Osteocyte (in vitro differentiated cells): ENCODE data around the gene MOGAT3. TPM values are rescaled to one million over a fixed set of nuclear protein-coding genes. Genes with fewer than 3 reads are reported as not detected.

ENCODE experiments used
- DNase-seq: peaks from one replicate; pipeline ENCODE4 v3.0.0; 2021; ENCODE audit warnings: mixed read lengths; ENCODE audit not compliant: unreplicated experiment; ENCODE audit errors: extremely low spot score
- H3K27ac Mint-ChIP-seq: one replicate; pipeline ENCODE4 v1.8.0; 2021; ENCODE audit warnings: mild to moderate bottlenecking, mixed read lengths; ENCODE audit not compliant: unreplicated experiment
- H3K27me3 Mint-ChIP-seq: one replicate; pipeline ENCODE4 v1.8.0; 2021; ENCODE audit warnings: mixed read lengths; ENCODE audit not compliant: unreplicated experiment
- H3K36me3 Mint-ChIP-seq: one replicate; pipeline ENCODE4 v1.8.0; 2021; ENCODE audit warnings: mixed read lengths; ENCODE audit not compliant: unreplicated experiment
- H3K4me1 Mint-ChIP-seq: one replicate; pipeline ENCODE4 v1.8.0; 2021; ENCODE audit warnings: mixed read lengths; ENCODE audit not compliant: unreplicated experiment
- H3K4me3 Mint-ChIP-seq: one replicate; pipeline ENCODE4 v1.8.0; 2021; ENCODE audit warnings: mild to moderate bottlenecking, moderate library complexity, mixed read lengths; ENCODE audit not compliant: unreplicated experiment
- H3K9me3 Mint-ChIP-seq: one replicate; pipeline ENCODE4 v1.8.0; 2021; ENCODE audit warnings: mixed read lengths; ENCODE audit not compliant: unreplicated experiment
- long read RNA-seq: library from polyadenylated mRNA; unstranded; transcript quantifications from one replicate; pipeline ENCODE4 v2.0.0, GENCODE V29; 2021
- total RNA-seq: library from RNA; stranded (reverse); gene quantifications from 2 replicates; pipeline ENCODE4 v1.2.1, GENCODE V29; 2021
- TF ChIP-seq, protein P1 (sequence below): fragments of 200-600 bp; sonication (generic); IDR thresholded peaks from 2 replicates; pipeline ENCODE4 v1.5.0; 2021; ENCODE audit warnings: antibody characterized with exemption, mild to moderate bottlenecking, moderate library complexity

MOGAT3 gene, protein sequence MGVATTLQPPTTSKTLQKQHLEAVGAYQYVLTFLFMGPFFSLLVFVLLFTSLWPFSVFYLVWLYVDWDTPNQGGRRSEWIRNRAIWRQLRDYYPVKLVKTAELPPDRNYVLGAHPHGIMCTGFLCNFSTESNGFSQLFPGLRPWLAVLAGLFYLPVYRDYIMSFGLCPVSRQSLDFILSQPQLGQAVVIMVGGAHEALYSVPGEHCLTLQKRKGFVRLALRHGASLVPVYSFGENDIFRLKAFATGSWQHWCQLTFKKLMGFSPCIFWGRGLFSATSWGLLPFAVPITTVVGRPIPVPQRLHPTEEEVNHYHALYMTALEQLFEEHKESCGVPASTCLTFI
- total RNA-seq, result not detected in 2 replicates
- long read RNA-seq, result 0 reads

DNA sequence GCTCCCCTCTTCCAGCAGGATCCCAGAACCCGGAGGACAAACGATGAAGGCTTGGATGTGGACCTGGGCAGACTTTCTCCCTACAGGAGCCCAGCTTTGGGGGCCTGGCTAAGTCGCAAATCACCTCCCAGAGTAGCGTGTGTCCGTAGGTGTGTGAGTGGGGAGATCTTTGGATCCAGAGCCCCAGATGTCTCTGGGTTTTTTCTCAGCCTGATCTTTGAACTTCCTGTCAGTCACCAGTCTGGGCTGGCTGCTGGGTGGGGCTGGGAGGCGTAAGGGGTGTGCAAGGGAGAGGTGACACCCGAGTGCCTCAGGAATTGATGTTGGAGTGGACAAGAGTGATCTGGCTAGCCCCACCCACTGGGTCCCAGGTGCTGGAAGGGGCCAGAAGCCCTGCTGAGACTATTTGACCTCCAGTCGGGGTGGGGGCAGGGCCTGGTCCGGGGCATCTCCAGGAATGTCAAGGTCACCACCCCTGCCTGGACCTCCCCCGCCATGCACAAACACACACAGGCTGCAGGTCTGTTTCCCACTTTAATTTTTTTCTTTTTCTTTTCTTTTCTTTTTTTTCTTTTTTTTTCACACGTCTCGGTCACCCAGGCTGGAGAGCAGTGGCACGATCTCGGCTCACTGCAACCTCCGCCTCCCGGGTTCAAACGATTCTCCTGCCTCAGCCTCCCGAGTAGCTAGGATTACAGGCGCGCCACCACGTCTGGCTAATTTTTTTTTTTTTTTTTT, at the start of gene MOGAT3:
Gene MOGAT3 (minus strand): TSS at position 175 of the 738 bp plus-strand sequence. CDS start 182 bp downstream, outside the sequence.
- Mint-ChIP-seq H3K27me3 (peaks cover 13% of the 10 kb centered on the region), H3K9me3 (no peaks in the 10 kb centered on the region), H3K27ac (no peak within 1 kb of the TSS), H3K4me3 (no peak within 1 kb of the TSS), H3K4me1 (peaks cover 3% of the 10 kb centered on the region), H3K36me3 (peaks cover 4% of the 10 kb centered on the region)
- no peak for DNase-seq
- TF ChIP-seq, protein P1, sequence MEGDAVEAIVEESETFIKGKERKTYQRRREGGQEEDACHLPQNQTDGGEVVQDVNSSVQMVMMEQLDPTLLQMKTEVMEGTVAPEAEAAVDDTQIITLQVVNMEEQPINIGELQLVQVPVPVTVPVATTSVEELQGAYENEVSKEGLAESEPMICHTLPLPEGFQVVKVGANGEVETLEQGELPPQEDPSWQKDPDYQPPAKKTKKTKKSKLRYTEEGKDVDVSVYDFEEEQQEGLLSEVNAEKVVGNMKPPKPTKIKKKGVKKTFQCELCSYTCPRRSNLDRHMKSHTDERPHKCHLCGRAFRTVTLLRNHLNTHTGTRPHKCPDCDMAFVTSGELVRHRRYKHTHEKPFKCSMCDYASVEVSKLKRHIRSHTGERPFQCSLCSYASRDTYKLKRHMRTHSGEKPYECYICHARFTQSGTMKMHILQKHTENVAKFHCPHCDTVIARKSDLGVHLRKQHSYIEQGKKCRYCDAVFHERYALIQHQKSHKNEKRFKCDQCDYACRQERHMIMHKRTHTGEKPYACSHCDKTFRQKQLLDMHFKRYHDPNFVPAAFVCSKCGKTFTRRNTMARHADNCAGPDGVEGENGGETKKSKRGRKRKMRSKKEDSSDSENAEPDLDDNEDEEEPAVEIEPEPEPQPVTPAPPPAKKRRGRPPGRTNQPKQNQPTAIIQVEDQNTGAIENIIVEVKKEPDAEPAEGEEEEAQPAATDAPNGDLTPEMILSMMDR, result no peak

DNA sequence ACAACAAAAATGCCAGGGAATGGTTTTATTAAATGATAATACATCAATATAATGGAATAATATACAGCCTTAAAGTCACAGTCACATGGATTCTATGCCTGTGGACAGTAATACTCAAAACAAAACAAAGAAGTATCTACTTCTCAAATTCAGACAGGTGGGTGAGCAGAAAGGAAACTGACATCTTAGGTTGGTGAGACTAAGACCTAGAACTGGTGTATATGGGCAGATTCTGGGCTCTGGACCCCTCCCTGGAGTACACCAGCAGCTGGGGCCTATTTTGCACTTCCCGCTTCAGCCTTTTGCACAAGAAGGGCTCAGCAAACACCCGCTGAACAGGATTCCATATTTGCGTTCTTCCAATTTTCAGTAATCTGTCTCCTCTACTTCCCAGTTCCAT, 49.5 kb upstream of the MOGAT3 start:
- H3K27me3 Mint-ChIP-seq, result peaks cover 6% of the 10 kb centered on the region
- no peaks in the 10 kb centered on the region for H3K9me3 Mint-ChIP-seq
- TF ChIP-seq, protein P1, result no peak
- H3K4me3 Mint-ChIP-seq, result peak overlapping the region; percentile 97
- H3K27ac Mint-ChIP-seq, result no peak overlapping the region
- H3K36me3 Mint-ChIP-seq, result peaks cover 9% of the 10 kb centered on the region
- H3K4me1 Mint-ChIP-seq, result peaks cover 28% of the 10 kb centered on the region
- DNase-seq, result no peak

- no peak for DNase-seq
- Mint-ChIP-seq H3K27me3 (no peaks in the 10 kb centered on the region), H3K4me3 (no peak overlapping the region), H3K36me3 (peaks cover 9% of the 10 kb centered on the region), H3K27ac (no peak overlapping the region), H3K9me3 (no peaks in the 10 kb centered on the region), H3K4me1 (peaks cover 40% of the 10 kb centered on the region)
- TF ChIP-seq, protein P1, result no peak
These were observed 47.4 kb upstream of the MOGAT3 start for GRCh38 chr7:101248276-101248675.

DNA sequence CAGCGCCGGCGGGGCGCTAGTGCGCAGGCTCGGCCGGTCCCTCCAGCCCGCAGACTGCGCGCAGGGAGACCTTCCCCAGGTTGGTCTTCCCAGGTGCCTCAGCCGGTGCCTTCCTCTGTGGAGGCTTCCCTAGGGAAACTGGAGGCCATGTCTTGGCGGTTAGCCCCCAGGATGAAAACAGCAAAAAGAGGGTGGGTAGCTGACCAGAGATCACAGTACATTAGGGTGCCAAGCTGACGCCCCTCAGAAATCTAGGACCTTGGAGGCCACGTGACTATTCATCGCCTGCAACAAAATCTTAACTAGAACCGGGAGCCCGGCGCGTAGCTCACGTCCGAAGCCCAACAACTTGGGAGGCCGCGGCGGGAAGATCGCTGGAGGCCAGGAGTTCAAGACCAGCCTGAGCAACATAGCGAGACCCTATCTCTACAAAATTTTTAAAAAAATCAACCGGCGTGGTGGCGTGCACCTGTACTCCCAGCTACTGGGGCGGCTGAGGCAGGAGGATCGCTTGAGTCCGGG, 44.4 kb upstream of the MOGAT3 start:
- peak overlapping the region; percentile 97 for H3K27ac Mint-ChIP-seq
- H3K4me3 Mint-ChIP-seq, result peak overlapping the region; percentile 98
- TF ChIP-seq, protein P1, result no peak
- peaks cover 13% of the 10 kb centered on the region for H3K36me3 Mint-ChIP-seq
- no peak for DNase-seq
- H3K4me1 Mint-ChIP-seq, result peaks cover 21% of the 10 kb centered on the region
- no peaks in the 10 kb centered on the region for H3K9me3 Mint-ChIP-seq
- no peaks in the 10 kb centered on the region for H3K27me3 Mint-ChIP-seq
